Measurements from ENCODE around the gene STEAP4. TPM values are rescaled to one million over a fixed set of nuclear protein-coding genes. Genes with fewer than 3 reads are reported as not detected.

Gene STEAP4
- total RNA-seq (2016; rRNA removed; fragmentation: Illumina TruSeq; extraction: Trizol) (not detected in 2 replicates), polyA plus RNA-seq (2011; rRNA removed) (not detected in 2 replicates), polyA minus RNA-seq (2011; rRNA and poly(A)+ RNA removed; ENCODE audit: low replicate concordance) (19.2 TPM in 1 of 2 replicates, not detected in the other), Bru-seq, nascent RNA (not detected), BruChase-seq, experiment 1, labeled RNA remaining after a 6-hour chase (not detected), BruChase-seq, experiment 2, labeled RNA remaining after a 2-hour chase (not detected)
- total RNA-seq (2016; cell fraction: cytosol; rRNA removed; fragmentation: Illumina TruSeq; extraction: Trizol; ENCODE audit: low read depth), result not detected in 2 replicates
- not detected in 2 replicates for total RNA-seq (2016; cell fraction: insoluble cytoplasmic fraction; rRNA removed; fragmentation: Illumina TruSeq; extraction: Trizol)
- total RNA-seq (2016; cell fraction: membrane; rRNA removed; fragmentation: Illumina TruSeq; extraction: Trizol), result not detected in 2 replicates
- total RNA-seq (2016; cell fraction: nucleus; rRNA removed; fragmentation: Illumina TruSeq; extraction: Trizol), result not detected in 2 replicates
- not detected in 2 replicates for polyA plus RNA-seq (2011; cell fraction: cytosol; rRNA removed)
- polyA plus RNA-seq (2011; cell fraction: nucleus; rRNA removed), result not detected in 2 replicates
- polyA plus RNA-seq (2012), result not detected in 2 replicates
- polyA plus RNA-seq (2016; cell fraction: cytosol; fragmentation: Illumina TruSeq; extraction: Trizol; ENCODE audit: low read depth), result not detected in 2 replicates
- polyA plus RNA-seq (2016; cell fraction: insoluble cytoplasmic fraction; fragmentation: Illumina TruSeq; extraction: Trizol; ENCODE audit: low read depth), result not detected in 2 replicates
- polyA plus RNA-seq (2016; cell fraction: membrane; fragmentation: Illumina TruSeq; extraction: Trizol; ENCODE audit: low read depth), result not detected in 2 replicates
- not detected in 2 replicates for polyA plus RNA-seq (2016; cell fraction: nucleus; fragmentation: Illumina TruSeq; extraction: Trizol; ENCODE audit: insufficient read depth, low read depth)
- not detected in 2 replicates for polyA minus RNA-seq (2011; cell fraction: cytosol; rRNA and poly(A)+ RNA removed)
- not detected in 2 replicates for polyA minus RNA-seq (2011; cell fraction: nucleus; rRNA and poly(A)+ RNA removed)
- long read RNA-seq, experiment 1, result 0 reads
- long read RNA-seq, experiment 2, result 0 reads

GRCh38 chr7:88306590-88307048, at the start of gene STEAP4:
Gene STEAP4 (minus strand): TSS chr7:88306894. CDS start chr7:88284269, 22,625 bp downstream.
- Histone ChIP-seq H3K9ac (ENCODE audit: insufficient read depth, low read depth, low read length) (no peak within 1 kb of the TSS), H3K4me3 (replicated peaks in 1 of 3; ENCODE audit: insufficient read depth in 1 of 3, low read depth in 2 of 3, low read length in 3 of 3) (no peak within 1 kb of the TSS), H2AFZ (ENCODE audit: low read length) (no peak within 1 kb of the TSS), H3K9me3 (ENCODE audit: low read length) (no peaks in the 10 kb centered on the region), H3K27me3 (ENCODE audit: control insufficient read depth in 1 of 2, insufficient read depth in 2 of 2, low read length in 2 of 2) (peaks cover 0 to 6% of the 10 kb centered on the region in 2 experiments; a peak in 2 of 5 replicates), H3K4me2 (ENCODE audit: low read depth, low read length) (no peak within 1 kb of the TSS), H3K36me3 (replicated peaks in 1 of 2; ENCODE audit: control insufficient read depth in 1 of 2, insufficient read depth in 2 of 2, low read length in 2 of 2) (no peaks in the 10 kb centered on the region), H3K27ac (ENCODE audit: extremely low read length, insufficient read depth, low read length) (no peak within 1 kb of the TSS), H4K20me1 (ENCODE audit: insufficient read depth, low read length) (no peaks in the 10 kb centered on the region), H3K79me2 (ENCODE audit: insufficient read depth, low read length) (no peaks in the 10 kb centered on the region), H3K4me1 (ENCODE audit: insufficient read depth, low read length) (no peaks in the 10 kb centered on the region)
- ATAC-seq (no peak), DNase-seq (ENCODE audit: low spot score) (no peak), FAIRE-seq (no peak)
- no peak for TF ChIP-seq TARDBP (CRISPR knock-in tag; IDR thresholded peaks at IDR 0.05)
- no peak for TF ChIP-seq ZNF577 (CRISPR knock-in tag; IDR thresholded peaks at IDR 0.05; ENCODE audit: borderline replicate concordance, low read depth)
- TF ChIP-seq DNMT1 (CRISPR knock-in tag; IDR thresholded peaks at IDR 0.05), result no peak
- no peak for TF ChIP-seq KAT2B (IDR thresholded peaks at IDR 0.05; ENCODE audit: borderline replicate concordance, low read depth, low read length)
- no peak for TF ChIP-seq FOXM1 (CRISPR knock-in tag; IDR thresholded peaks at IDR 0.05)
- TF ChIP-seq LCORL (IDR thresholded peaks at IDR 0.05), result no peak
- TF ChIP-seq LCORL (CRISPR knock-in tag; IDR thresholded peaks at IDR 0.05), result no peak
- peak; percentile 11; the same call in 1 of the 2 replicates for TF ChIP-seq CEBPB (IDR thresholded peaks at IDR 0.05; ENCODE audit: borderline replicate concordance, low read depth, low read length)
- WGBS (ENCODE audit: low lambda C conversion rate), result 42% methylated on average over 19 of the region's 30 CpGs
- in situ Hi-C loops (cut with HindIII; ENCODE audit: extremely low pct_ligation_motif_present, low pct_unique_long_range_greater_than_20kb) (no loop called here), intact Hi-C loops (cut with micrococcal nuclease; ENCODE audit: unreplicated experiment) (no loop called here)
- ChIA-PET POLR2A (no interaction called here), CTCF (ENCODE audit: low intra/inter-chr PET ratio, low total read pairs) (no interaction called here)
- no TSS peak for BruUV-seq (replicated peaks)
